GM18951 (cell line): ENCODE results near the gene NRP1.

ENCODE experiments used
- POLR2A ChIP-seq: IDR thresholded peaks from 4 replicates; pipeline ENCODE4 v1.6.1; 2011; ENCODE audit warnings: mild to moderate bottlenecking; ENCODE audit not compliant: insufficient read length, insufficient read depth; ENCODE audit errors: extremely low read depth
- in situ Hi-C: fragments of 300-500 bp; cut with MboI; formaldehyde crosslinking; loops from one replicate; pipeline ENCODE4 v1.12.0; 2022; ENCODE audit warnings: low sequenced_read_pairs, mixed read lengths, inconsistent platforms; ENCODE audit not compliant: unreplicated experiment

The NRP1 gene

GRCh38 chr10:33365301-33365700 is 30.8 kb upstream of the NRP1 start:
- in situ Hi-C loops: no loop called here
- TF ChIP-seq POLR2A: no peak

- in situ Hi-C loops: no loop called here
- no peak for TF ChIP-seq POLR2A
Measured at GRCh38 chr10:33363106-33363505, 28.6 kb upstream of the NRP1 start.

- no peak for TF ChIP-seq POLR2A
- in situ Hi-C loops: no loop called here
Measured at GRCh38 chr10:33358016-33358415, 23.5 kb upstream of the NRP1 start.

- in situ Hi-C loops: no loop called here
Measured at GRCh38 chr10:33355274-33355673, 20.8 kb upstream of the NRP1 start.

GRCh38 chr10:33353853-33354252 is 19.4 kb upstream of the NRP1 start:
- no peak for TF ChIP-seq POLR2A

More at GRCh38 chr10:33355274-33355673, 20.8 kb upstream of the NRP1 start:
- no peak for TF ChIP-seq POLR2A

GRCh38 chr10:33353334-33353733 is 18.9 kb upstream of the NRP1 start:
- no peak for TF ChIP-seq POLR2A
- in situ Hi-C loops: no loop called here

More at GRCh38 chr10:33353853-33354252, 19.4 kb upstream of the NRP1 start:
- in situ Hi-C loops: no loop called here

- in situ Hi-C loops: no loop called here
- TF ChIP-seq POLR2A: no peak
Measured at GRCh38 chr10:33352615-33353014, 18.1 kb upstream of the NRP1 start.

- in situ Hi-C loops: no loop called here
- TF ChIP-seq POLR2A: no peak
Measured at GRCh38 chr10:33352175-33352574, 17.7 kb upstream of the NRP1 start.

GRCh38 chr10:33350041-33350440 is 15.6 kb upstream of the NRP1 start:
- in situ Hi-C loops: no loop called here
- TF ChIP-seq POLR2A: no peak

GRCh38 chr10:33349268-33349667 is 14.8 kb upstream of the NRP1 start:
- no peak for TF ChIP-seq POLR2A
- in situ Hi-C loops: no loop called here

- no peak for TF ChIP-seq POLR2A
Measured at GRCh38 chr10:33347211-33347610, 12.7 kb upstream of the NRP1 start.

GRCh38 chr10:33345236-33345635 is 10.8 kb upstream of the NRP1 start:
- in situ Hi-C loops: no loop called here
- TF ChIP-seq POLR2A: no peak

More at GRCh38 chr10:33347211-33347610, 12.7 kb upstream of the NRP1 start:
- in situ Hi-C loops: no loop called here

GRCh38 chr10:33344676-33345075 is 10.2 kb upstream of the NRP1 start:
- in situ Hi-C loops: no loop called here

GRCh38 chr10:33341637-33342036 is 7.2 kb upstream of the NRP1 start:
- TF ChIP-seq POLR2A: no peak
- in situ Hi-C loops: no loop called here

More at GRCh38 chr10:33344676-33345075, 10.2 kb upstream of the NRP1 start:
- TF ChIP-seq POLR2A: no peak
